Gastrocnemius medialis (tissue), 4 donors: ENCODE measurements around the gene PSMD14.

Experiments used
- CTCF ChIP-seq, 5 experiments: fragments of 450-650 bp in 3 of 5; fragments of 200-600 bp in 2 of 5; sonication (generic) in 2 of 5; IDR thresholded peaks in 4 of 5; conservative IDR thresholded peaks in 1 of 5; 1 replicate in 4 of 5; 2 replicates in 1 of 5; pipeline ENCODE4 v1.5.1; 2016 to 2019; ENCODE audit warnings: antibody characterized with exemption in 5 of 5, mild to moderate bottlenecking in 3 of 5, moderate library complexity in 3 of 5
- POLR2A ChIP-seq, 2 donors: fragments of 450-650 bp; IDR thresholded peaks; one replicate each; pipeline ENCODE4 v1.6.1; 2017; ENCODE audit warnings: antibody characterized with exemption in 2 of 2, mild to moderate bottlenecking in 2 of 2, moderate library complexity in 2 of 2

- TF ChIP-seq CTCF (IDR thresholded peaks at IDR 0.05 in 4 of 5, conservative IDR thresholded peaks at IDR 0.05 in 1 of 5) (no peak), POLR2A (IDR thresholded peaks at IDR 0.05) (no peak)
Observed at GRCh38 chr2:161367675-161368074, 59.5 kb downstream of the PSMD14 start.
